K562 (cell line): ENCODE data around the gene ZDHHC14. TPM values are rescaled to one million over a fixed set of nuclear protein-coding genes. Genes with fewer than 3 reads are reported as not detected.
"Not testable (repeated sequence)": the region's sequence is repeated elsewhere in the genome, so short reads cannot be mapped to it uniquely, and the experiment has no call there.

Source experiments
- ATAC-seq: fragments of 200-7000 bp; cut with Tn5 transposase; 3 replicates; pipeline ENCODE4 v1.9.1; 2020; ENCODE audit warnings: moderate library complexity
- BruUV-seq: library from RNA; stranded (reverse); fragments of 400-500 nt; replicated peaks from 2 replicates; lab custom pipeline; 2021; lab: Mats Ljungman, UMichigan
- CTCF ChIA-PET: fragments of 300-600 bp; formaldehyde crosslinking; extraction: SDS; loops from one replicate; lab custom pipeline; 2021; ENCODE audit warnings: low intra/inter-chr PET ratio; lab: Yijun Ruan, JAX
- POLR2A ChIA-PET: fragments of 300-600, 350-650 bp; sonication (Branson Sonifier 250); formaldehyde crosslinking; extraction: SDS; loops from one replicate; lab custom pipeline; 2021; ENCODE audit warnings: antibody characterized with exemption, inconsistent platforms; lab: Yijun Ruan, JAX
- DNase-seq, 4 experiments: peaks; one replicate each; pipeline versions ENCODE4 v3.0.0 to v3.0.0-alpha.2; 2011 to 2018; ENCODE audit warnings: low spot score in 3 of 4, mixed read lengths in 3 of 4; ENCODE audit errors: extremely low read depth in 1 of 4
- FAIRE-seq: peaks from 2 replicates; lab custom pipeline; 2011; peaks lifted over from hg19 to GRCh38; lab: Jason Lieb, UNC
- H2AFZ ChIP-seq: 2 replicates; pipeline ENCODE4 v1.6.0; 2011; ENCODE audit warnings: low read depth, low read length, control low read depth, inconsistent platforms
- H3K27ac ChIP-seq: fragments of 200-600 bp; 3 replicates; pipeline ENCODE4 v1.8.0; 2011; ENCODE audit warnings: low read depth, mild to moderate bottlenecking, control low read depth, inconsistent platforms, low read length, moderate library complexity, mixed read lengths; ENCODE audit errors: extremely low read depth
- H3K27me3 ChIP-seq, 2 experiments: fragments of 300-600 bp in 1 of 2; 2 replicates in 1 of 2; 3 replicates in 1 of 2; pipeline versions ENCODE4 v1.6.0 to v1.8.0; 2011; ENCODE audit warnings: inconsistent platforms in 2 of 2, low read length in 2 of 2, mild to moderate bottlenecking in 1 of 2, mixed read lengths in 1 of 2, moderate library complexity in 1 of 2; ENCODE audit not compliant: control insufficient read depth in 2 of 2, insufficient read depth in 2 of 2
- H3K36me3 ChIP-seq: fragments of 300-600 bp; 3 replicates; pipeline ENCODE4 v1.8.0; 2011; ENCODE audit warnings: mild to moderate bottlenecking, low read length, inconsistent platforms; ENCODE audit not compliant: control insufficient read depth, insufficient read depth
- H3K4me1 ChIP-seq, 2 experiments: fragments of 200-600 bp in 1 of 2; replicated peaks in 1 of 2; 2 replicates in 1 of 2; 3 replicates in 1 of 2; pipeline versions ENCODE4 v1.5.1 to v1.8.0; 2011; ENCODE audit warnings: inconsistent platforms in 2 of 2, low read length in 2 of 2, mild to moderate bottlenecking in 1 of 2, mixed read lengths in 1 of 2, moderate library complexity in 1 of 2; ENCODE audit not compliant: control insufficient read depth in 2 of 2, insufficient read depth in 2 of 2
- H3K4me2 ChIP-seq: 2 replicates; pipeline ENCODE4 v1.6.1; 2011; ENCODE audit warnings: low read length, control low read depth, inconsistent platforms, mixed read lengths; ENCODE audit not compliant: insufficient read depth
- H3K4me3 ChIP-seq: fragments of 200-600 bp; sonication (generic), shearing (Covaris generic); 2 replicates; pipeline ENCODE4 v1.5.1; 2016; ENCODE audit warnings: control low read depth, inconsistent platforms
- H3K79me2 ChIP-seq: fragments of 200-600 bp; 3 replicates; pipeline ENCODE4 v1.8.0; 2011; ENCODE audit warnings: low read length, inconsistent platforms; ENCODE audit not compliant: control insufficient read depth, insufficient read depth
- H3K9ac ChIP-seq, 2 experiments: 2 replicates each; pipeline versions ENCODE4 v1.6.0 to v1.6.1; 2011; ENCODE audit warnings: low read depth in 2 of 2, low read length in 2 of 2, control low read depth in 1 of 2, inconsistent platforms in 1 of 2, mild to moderate bottlenecking in 1 of 2, mixed read lengths in 1 of 2; ENCODE audit not compliant: insufficient read depth in 1 of 2
- H3K9me1 ChIP-seq: one replicate; pipeline ENCODE4 v1.6.0; 2011; ENCODE audit warnings: inconsistent platforms, mild to moderate bottlenecking, low read length, moderate library complexity; ENCODE audit not compliant: control insufficient read depth, insufficient read depth
- H3K9me3 ChIP-seq: replicated peaks from 2 replicates; pipeline ENCODE4 v1.5.1; 2011; ENCODE audit warnings: low read depth, low read length, inconsistent platforms; ENCODE audit not compliant: control insufficient read depth, insufficient read depth
- H4K20me1 ChIP-seq: replicated peaks from 2 replicates; pipeline ENCODE4 v1.6.1; 2011; ENCODE audit warnings: low read length, inconsistent platforms, mixed read lengths; ENCODE audit not compliant: control insufficient read depth, insufficient read depth
- ARID1B ChIP-seq: fragments of 450-650 bp; IDR thresholded peaks from 2 replicates; pipeline ENCODE4 v1.6.1; 2016; ENCODE audit warnings: antibody characterized with exemption, mild to moderate bottlenecking, inconsistent platforms
- CBFA2T2 ChIP-seq: fragments of 450-650 bp; conservative IDR thresholded peaks from 2 replicates; pipeline ENCODE4 v1.6.1; 2017; ENCODE audit warnings: mild to moderate bottlenecking
- EP300 ChIP-seq: IDR thresholded peaks from 2 replicates; pipeline ENCODE4 v1.6.1; 2012; ENCODE audit warnings: low read length, improper control_type of control experiment
- EZH2 ChIP-seq: IDR thresholded peaks from 2 replicates; pipeline ENCODE4 v1.6.1; 2012; ENCODE audit warnings: low read depth, mild to moderate bottlenecking, inconsistent platforms, low read length, borderline replicate concordance
- MEIS2 ChIP-seq: fragments of 450-650 bp; IDR thresholded peaks from 2 replicates; pipeline ENCODE4 v1.6.1; 2014; ENCODE audit warnings: mild to moderate bottlenecking; ENCODE audit not compliant: partially characterized antibody
- NFIC ChIP-seq: fragments of 450-650 bp; IDR thresholded peaks from 2 replicates; pipeline ENCODE4 v1.6.1; 2017; ENCODE audit warnings: mild to moderate bottlenecking, inconsistent platforms
- PTRF ChIP-seq: fragments of 450-650 bp; IDR thresholded peaks from 2 replicates; pipeline ENCODE4 v1.6.1; 2016; ENCODE audit warnings: mild to moderate bottlenecking, missing genetic modification characterization, missing compliant biosample characterization
- TEAD4 ChIP-seq, 2 experiments: sonication (generic) in 1 of 2; formaldehyde crosslinking in 1 of 2; IDR thresholded peaks; 2 replicates each; pipeline versions ENCODE4 v1.6.1 to v1.8.0; 2012 to 2022; ENCODE audit warnings: borderline replicate concordance in 1 of 2, inconsistent platforms in 1 of 2, low read length in 1 of 2, mild to moderate bottlenecking in 1 of 2, missing genetic modification reagents in 1 of 2
- TRIM24 ChIP-seq, 2 experiments: fragments of 450-650 bp; IDR thresholded peaks; 2 replicates each; pipeline ENCODE4 v1.6.1; 2016
- ZNF316 ChIP-seq: fragments of 450-650 bp; IDR thresholded peaks from 2 replicates; pipeline ENCODE4 v1.6.1; 2016
- WGBS: fragments of 100-300 bp; shearing (Covaris generic); methylation state at CpG from one replicate; pipeline ENCODE4 v1.1.6; 2016; ENCODE audit warnings: low coverage, mixed read lengths; ENCODE audit not compliant: insufficient coverage; ENCODE audit errors: missing lambda C conversion rate; 5-methylcytosine and 5-hydroxymethylcytosine counted together
- in situ Hi-C: fragments of 300-500 bp; cut with MboI; formaldehyde crosslinking; loops from 4 replicates; pipeline ENCODE4 v1.15.0; 2018; ENCODE audit warnings: inconsistent platforms, mixed read lengths
- intact Hi-C: fragments of 100-400 bp; cut with micrococcal nuclease; formaldehyde crosslinking; loops from 2 replicates; pipeline ENCODE4 v1.14.2; 2022
- polyA plus RNA-seq, 8 experiments: library from polyadenylated mRNA; depleted of rRNA in 4 of 8; stranded (reverse) in 5 of 8; unstranded in 3 of 8; fragments of >200 nt; fragmentation: Nextera tagmentation in 2 of 8; fragmentation: Illumina TruSeq in 1 of 8; extraction: Ambion mirVana in 2 of 8; extraction: Trizol in 1 of 8; gene quantifications; 2 replicates each; pipeline versions ENCODE4 v1.2.1 to v1.2.3, GENCODE V29; 2011 to 2014; ENCODE audit warnings: inconsistent platforms in 1 of 8, missing spikeins in 1 of 8
- total RNA-seq, 7 experiments: library from RNA; depleted of rRNA in 6 of 7; stranded (reverse); fragments of >200 nt in 6 of 7; fragmentation: Illumina TruSeq in 2 of 7; extraction: Trizol in 2 of 7; gene quantifications; 2 replicates each; pipeline versions ENCODE4 v1.2.1 to v1.2.3, GENCODE V29; 2011 to 2021; ENCODE audit warnings: low replicate concordance in 1 of 7

The ZDHHC14 gene
- total and polyA plus RNA-seq, 9 of the 15 experiments (the other 6 are each of a cell fraction or from before 2014, with no cell fraction given) = 0.92 to 23.1 (median 13.8) TPM

- 0 out of 2 replicates have a peak, but pooled peaks have one; percentile 39 for TF ChIP-seq ARID1B
- TF ChIP-seq TEAD4 (IDR thresholded peaks at IDR 0.05; ENCODE audit: low read length) = peak; percentile 25; the same call in 1 of the 2 replicates
- TF ChIP-seq TEAD4 (CRISPR knock-in tag; IDR thresholded peaks at IDR 0.05; ENCODE audit: borderline replicate concordance) = no peak
- TF ChIP-seq ZNF316 = peak; percentile 31
- TF ChIP-seq MEIS2 = peak; percentile 50
- TF ChIP-seq EP300 = peak; percentile 24; the same call in 1 of the 2 replicates
- no peak for TF ChIP-seq PTRF (tag)
- TF ChIP-seq CBFA2T2 = peak; percentile 44; the same call in 1 of the 2 replicates
- no peak for TF ChIP-seq EZH2
- TF ChIP-seq TRIM24 (IDR thresholded peaks at IDR 0.05) = peak; percentile 13 to 57; a peak in 1 of 4 replicates
These were observed 45.2 kb upstream of the ZDHHC14 start (continued) for GRCh38 chr6:157335829-157336228.

- H4K20me1 ChIP-seq, ATAC-seq, H3K79me2 ChIP-seq, FAIRE-seq, BruUV-seq, H3K27ac ChIP-seq, DNase-seq, H3K4me3 ChIP-seq, in situ Hi-C loops, H3K9me3 ChIP-seq, H3K9me1 ChIP-seq, H2AFZ ChIP-seq, H3K36me3 ChIP-seq, H3K4me1 ChIP-seq, H3K4me2 ChIP-seq, intact Hi-C loops, H3K9ac ChIP-seq, H3K27me3 ChIP-seq: not testable (repeated sequence)
- ChIA-PET POLR2A (interaction anchor here (0.7 to 5.7 kb wide), 2 partner anchors 13 to 899 kb away, joined by 3 to 68 read pairs; partner anchors contain the start of gene TMEM242), CTCF (interaction anchor here (1.2 kb wide), 1 partner anchor 22 kb away, joined by 3 read pairs; no protein-coding TSS in a partner anchor)
- peak; percentile 79 for TF ChIP-seq NFIC
- 48% methylated on average over 3 of the region's 3 CpGs for WGBS
These were observed 43.7 kb upstream of the ZDHHC14 start for GRCh38 chr6:157337276-157337675.
